HG03354 (cell line): ENCODE data around the gene OR6C65.

Source experiments
- ATAC-seq: cut with Tn5 transposase; IDR thresholded peaks from one replicate; pipeline ENCODE4 v1.9.1; 2021; ENCODE audit warnings: mild to moderate bottlenecking; ENCODE audit not compliant: unreplicated experiment, poor library complexity, severe bottlenecking

The OR6C65 gene

GRCh38 chr12:55443776-55444175 is 43.4 kb downstream of the OR6C65 start, which contains the start of gene OR6C2:
Gene OR6C2 (plus strand): TSS chr12:55444076. CDS start chr12:55452214, 8,138 bp downstream.
- no peak for ATAC-seq

- no peak for ATAC-seq
These were observed 45.0 kb downstream of the OR6C65 start for GRCh38 chr12:55445357-55445756.

- no peak for ATAC-seq
These were observed 46.0 kb downstream of the OR6C65 start for GRCh38 chr12:55446326-55446725.

GRCh38 chr12:55448825-55449224 is 48.5 kb downstream of the OR6C65 start:
- no peak for ATAC-seq
